Limb (tissue), 2 donors: Measurements from ENCODE around the gene NEURL4.

Experiments used
- DNase-seq, 2 donors: peaks; one replicate each; pipeline ENCODE4 v3.0.0-alpha.2; 2016; ENCODE audit errors: extremely low spot score in 2 of 2

NEURL4 gene

GRCh38 chr17:7280519-7281073 is 48.5 kb downstream of the NEURL4 start:
- peak; percentile 87 to 91 for DNase-seq

- DNase-seq = no peak
Observed at GRCh38 chr17:7279448-7279847, 49.7 kb downstream of the NEURL4 start.

- no peak for DNase-seq
Observed at GRCh38 chr17:7266784-7267183, 62.4 kb downstream of the NEURL4 start.
